Ammon's horn (tissue), 1 donor: Measurements from ENCODE around the gene NADK2.

Experiments
- DNase-seq: peaks from one replicate; pipeline ENCODE4 v3.0.0-alpha.2; 2016; ENCODE audit warnings: low spot score

Gene NADK2

DNA sequence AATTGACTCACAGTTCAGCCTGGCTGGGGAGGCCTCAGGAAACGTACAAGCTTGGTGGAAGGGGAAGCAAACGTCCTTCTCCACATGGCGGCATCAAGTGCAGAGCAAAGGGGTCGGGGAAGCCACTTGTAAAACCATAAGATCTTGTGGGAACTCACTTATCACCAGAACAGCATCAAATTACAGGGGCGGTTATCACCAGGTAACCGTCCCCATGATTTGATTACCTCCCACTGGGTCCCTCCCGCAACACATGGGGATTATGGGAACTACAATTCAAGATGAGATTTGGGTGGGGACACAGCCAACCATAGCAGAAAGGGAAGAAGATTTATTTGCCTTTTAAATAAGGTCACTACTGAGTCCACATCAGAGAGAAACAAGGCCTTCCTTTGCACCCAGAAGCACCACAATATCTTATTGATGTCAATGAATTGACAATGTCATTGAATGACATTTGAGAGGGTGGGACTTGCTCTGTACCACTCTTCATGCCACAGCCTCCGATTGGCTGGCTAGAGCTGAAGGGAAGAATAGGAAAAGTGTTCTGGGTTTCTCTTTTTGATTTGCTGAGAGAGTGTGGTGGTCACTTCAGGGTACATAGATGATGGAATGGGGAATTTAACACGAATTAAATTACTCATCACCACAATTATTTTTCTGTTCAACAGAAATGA lies 78.8 kb downstream of the NADK2 start:
- peak; percentile 72 for DNase-seq

DNA sequence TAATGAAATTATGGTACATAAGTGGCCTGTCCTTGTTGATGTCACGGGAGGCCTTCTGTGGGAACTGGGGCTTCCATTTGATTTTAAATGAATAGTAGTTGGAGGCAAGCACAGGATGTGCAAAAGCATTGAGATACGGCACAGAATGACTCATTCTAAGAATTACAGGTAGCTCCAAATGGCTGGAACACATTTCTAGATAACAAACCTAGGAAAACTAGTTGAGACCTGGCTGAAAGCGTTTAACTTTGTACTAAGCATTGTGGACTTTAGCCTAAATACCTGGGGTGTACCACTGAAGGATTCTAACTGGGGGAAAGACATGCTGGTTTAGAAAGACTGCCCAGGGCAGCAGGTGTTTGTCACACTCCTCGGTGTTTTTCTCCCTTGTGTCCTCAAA lies 80.4 kb downstream of the NADK2 start:
- DNase-seq = no peak

DNA sequence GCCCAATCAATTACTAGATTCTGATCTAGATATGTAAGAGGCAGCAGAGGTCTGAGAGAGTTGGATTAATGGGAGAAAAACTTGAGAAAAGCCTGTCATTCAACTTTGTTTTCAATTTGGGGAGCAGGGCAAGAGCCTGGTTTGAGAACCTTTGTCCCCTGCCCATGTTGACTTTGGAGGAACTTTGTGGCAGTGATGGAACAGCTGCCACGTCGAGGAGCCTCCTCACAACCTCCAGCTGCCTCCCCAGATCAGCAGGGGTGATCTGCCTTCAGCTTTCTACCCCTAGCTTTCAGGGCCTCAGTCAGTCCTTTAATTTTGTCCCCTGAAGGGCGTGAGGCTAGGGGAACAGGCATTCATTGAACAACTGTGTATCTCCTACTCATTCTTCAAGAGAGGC lies 81.1 kb downstream of the NADK2 start:
- DNase-seq = no peak

DNA sequence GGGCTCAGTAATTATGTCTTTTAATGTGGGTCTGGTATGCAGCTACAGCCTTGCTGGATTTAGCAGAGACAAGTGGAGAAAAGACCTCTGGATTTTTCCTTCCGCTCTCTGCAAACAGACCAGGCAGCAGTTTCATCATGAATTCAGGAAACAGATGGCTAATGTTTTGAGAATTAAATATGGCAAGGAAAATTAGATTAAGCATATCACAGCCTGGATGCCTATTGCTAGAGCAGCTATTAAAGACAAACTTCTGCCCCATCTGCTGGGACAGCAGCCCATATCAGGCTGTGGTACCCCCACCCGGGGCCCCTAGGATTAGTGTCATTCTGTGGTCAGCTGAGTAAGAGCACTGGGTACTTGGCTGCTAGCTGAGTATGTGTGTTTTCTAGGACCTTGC lies 83.6 kb downstream of the NADK2 start:
- DNase-seq = no peak

DNA sequence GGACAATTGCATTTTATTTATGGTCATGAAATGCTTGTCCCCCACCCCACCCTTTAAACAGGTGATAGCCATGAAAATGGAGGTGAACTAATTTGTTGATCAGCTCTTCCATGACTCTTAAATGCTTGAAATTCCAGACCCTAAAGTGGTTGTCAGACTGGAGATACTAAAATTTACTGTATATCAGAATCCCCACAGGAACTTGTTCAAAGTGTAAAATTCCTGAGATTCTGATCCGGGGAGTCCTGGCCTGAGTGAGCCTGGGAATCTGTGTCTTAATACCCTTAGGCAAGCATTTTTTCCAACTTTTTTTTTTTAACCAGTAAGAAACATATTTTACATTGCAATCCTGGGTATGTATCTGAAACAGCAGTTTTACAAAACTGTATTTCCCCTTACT lies 85.1 kb downstream of the NADK2 start:
- DNase-seq = no peak

DNA sequence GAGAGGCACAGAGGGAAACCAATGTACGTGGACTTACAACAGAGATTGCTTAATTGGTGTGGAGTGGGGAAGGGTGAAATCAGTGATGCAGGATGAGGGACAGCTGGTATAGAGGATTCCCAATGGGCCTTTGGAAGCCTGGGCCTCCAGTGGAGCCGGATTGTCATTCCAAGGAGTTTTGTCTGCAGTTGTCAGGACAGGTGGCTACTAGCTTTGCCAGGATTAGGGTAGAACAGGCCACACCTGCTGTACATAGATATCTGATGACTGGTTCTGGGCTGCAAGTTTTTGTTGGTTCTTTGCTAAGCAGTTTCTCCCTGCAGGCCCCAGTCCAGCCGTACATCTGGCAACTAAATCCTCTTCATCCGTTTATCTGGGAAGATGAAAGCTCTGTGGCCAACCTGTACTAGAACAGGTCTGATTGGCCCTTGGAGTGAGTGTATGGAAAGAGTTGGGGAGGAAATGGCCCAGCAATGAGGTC lies 85.6 kb downstream of the NADK2 start:
- no peak for DNase-seq

DNA sequence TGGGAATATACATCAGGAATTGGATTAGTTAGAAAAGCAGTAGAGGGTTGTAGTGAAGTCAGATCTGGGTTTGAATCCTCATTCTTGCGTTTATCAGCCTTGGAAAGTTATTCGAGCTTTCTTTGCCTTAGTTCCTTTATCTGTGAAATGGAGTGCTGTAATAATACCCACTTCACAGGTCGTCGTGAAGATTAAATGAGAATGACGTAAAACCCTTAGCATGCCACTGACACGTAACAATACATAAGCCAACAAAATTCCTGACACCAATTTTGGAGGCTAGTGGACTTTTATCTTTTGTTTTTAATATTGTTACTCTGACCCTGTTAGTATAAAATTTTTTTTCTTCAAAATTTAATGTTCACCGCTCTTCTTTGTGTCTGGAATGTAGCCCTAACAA lies 86.4 kb downstream of the NADK2 start:
- no peak for DNase-seq

DNA sequence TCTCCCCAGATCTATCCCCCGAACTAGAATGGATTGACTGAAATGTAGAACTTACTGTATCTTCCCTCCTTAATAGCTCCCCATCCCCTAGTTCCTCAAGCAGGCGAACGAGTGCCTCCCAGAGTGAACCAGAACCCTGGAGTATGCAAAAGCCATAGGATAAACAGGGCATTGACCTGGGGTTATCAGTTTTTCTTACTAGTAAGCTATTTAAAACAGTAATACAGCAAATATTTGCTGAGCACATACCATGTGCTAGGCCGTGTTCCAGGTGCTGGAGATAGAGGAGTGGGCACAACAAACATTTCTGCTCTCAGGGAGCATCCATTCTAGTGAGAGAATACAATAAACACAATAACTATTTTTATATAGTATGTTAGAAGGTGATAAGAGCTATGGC lies 88.0 kb downstream of the NADK2 start:
- DNase-seq = no peak

DNA sequence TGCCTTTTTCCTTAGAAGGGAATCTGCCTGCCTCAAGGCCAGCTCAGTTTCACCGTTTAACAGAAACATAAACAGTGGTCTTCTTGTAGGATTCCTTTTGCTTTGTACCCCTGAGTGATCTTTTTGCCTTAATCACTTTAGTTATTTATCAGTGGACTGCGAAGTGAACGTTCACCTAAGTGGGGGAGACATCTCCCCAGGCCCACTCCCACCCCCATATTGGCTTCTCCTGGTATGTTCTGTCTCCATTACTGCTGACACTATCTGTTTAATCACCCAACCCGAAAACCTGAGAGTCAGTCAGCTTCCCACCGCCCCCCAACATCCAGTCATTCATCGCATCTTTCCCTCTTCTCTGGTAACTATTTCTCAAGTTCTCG lies 88.4 kb downstream of the NADK2 start:
- DNase-seq = no peak

DNA sequence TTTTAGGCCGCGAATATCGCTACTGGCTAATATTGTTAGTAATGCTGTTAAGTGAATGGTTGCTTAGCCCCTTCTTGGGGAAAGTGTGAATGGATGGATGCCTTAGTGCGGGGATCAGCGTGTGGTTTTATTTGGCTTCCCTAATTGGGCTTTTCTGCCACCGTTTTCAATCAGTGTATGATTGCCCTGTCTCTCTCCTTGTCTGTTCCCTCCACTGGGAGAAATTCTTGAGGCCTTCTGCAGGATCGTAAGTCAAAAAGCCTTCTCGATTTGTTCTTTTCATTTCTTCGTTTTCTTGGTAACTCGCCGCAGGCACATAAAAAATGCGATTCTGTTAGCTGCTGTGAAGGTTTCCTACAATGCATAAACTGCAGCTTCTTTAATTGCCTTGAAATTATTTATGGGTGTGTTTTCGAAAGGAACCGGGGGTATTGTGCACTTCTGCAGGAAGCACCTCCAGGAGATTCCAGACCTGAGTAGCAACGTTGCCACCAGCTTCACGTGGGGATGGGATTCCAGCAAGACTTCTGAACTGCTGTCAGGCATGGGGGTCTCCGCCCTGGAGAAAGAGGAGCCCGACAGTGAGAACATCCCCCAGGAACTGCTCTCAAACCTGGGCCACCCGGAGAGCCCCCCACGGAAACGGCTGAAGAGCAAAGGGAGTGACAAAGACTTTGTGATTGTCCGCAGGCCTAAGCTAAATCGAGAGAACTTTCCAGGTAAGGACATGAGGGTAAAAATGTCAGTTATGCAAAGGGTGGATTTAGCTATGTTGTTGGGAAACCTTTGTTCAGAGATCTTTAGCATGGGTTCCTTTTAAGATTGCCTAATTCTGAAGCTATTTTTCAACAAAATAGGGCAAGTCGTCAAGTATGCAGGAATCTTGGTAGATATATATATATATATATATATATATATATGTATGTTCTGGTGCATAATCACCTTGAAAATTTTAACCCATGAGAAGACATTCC lies 89.1 kb downstream of the NADK2 start:
- no peak for DNase-seq

DNA sequence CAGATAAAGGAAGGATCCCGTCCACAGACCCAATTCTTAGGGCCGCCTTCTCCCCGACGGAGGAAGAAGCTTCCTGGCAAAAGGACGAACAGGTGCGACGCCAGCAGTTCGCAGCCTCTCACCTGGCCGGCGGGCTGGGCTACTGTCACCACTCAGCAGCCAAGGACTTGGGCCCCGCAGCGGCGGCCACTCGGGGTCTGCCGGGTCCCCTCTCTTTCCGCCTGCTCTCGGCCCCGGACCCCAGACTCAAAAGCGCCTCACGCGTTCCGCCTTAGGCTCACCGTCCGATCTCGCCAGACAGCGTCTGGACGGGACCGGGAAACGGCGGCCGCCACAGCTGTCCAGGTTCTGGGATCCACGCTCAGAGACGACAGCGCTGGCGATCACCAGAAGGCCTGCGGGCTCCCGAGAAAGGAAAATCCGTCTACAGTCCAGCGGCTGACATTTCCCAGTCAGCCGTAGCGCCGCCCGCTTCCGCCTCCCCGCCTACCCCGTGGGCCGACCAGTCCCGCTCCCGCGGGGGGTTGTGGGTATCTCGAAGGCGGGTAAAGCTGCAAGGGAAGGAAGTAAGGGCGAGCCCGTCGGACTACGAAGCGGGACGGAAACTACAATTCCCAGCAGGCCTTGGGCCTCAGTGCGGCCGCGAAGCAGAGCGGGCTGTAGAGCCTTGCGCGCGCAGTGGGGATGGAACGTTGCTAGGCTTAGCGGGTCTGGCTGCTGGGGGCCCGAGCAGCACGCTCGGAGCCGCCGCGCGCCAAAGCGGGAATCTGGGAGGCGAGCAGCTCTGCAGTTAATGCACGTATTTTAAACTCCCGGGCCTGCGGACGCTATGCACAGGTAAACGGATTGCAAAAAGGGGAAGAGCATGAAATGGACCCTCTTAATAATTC lies 90.0 kb downstream of the NADK2 start, which contains the start of the genes LMBRD2 and SKP2:
Gene LMBRD2 (minus strand): TSS at position 454 of the 890 bp plus-strand sequence. CDS start 8,538 bp downstream, outside the sequence.
Gene SKP2 (plus strand): TSS at position 678 of the 890 bp plus-strand sequence. CDS start 152 bp downstream, at position 830.
- DNase-seq = peak; percentile 99

DNA sequence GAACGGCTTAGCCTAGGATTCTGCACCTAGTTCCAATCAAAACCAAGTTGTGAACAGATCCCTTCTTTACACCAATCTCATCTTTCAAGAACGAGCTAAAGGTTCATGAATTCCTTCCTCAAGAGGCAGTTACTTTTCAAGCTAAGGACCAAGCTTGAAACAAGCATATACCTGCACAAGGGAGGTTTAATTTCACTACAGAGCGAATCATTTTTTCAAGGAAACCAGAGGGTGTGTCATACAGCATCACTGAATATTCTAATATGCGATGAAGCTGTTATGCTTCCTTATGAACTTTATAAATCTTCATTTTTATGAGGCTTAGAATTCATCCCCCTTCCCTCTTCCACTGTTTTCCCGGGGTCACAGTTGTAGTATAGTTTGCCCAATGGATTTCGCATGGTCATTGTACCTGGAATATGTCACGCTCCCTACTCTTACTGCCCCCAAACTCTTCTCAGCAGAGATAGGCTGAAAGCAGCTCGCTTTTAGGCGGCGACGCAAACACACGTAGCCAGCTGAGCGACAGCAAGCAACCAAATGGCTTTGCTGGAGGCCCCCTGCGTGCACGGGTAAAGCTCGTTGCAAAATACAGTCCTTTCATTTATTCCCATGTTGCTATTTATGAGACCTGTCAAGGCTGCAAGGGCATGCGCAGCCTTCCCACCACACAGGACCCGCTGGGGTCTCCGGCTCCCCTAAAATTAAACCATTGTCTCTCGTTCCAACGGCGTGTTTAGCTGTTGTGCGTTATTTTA lies 90.9 kb downstream of the NADK2 start:
- DNase-seq = peak; percentile 71

DNA sequence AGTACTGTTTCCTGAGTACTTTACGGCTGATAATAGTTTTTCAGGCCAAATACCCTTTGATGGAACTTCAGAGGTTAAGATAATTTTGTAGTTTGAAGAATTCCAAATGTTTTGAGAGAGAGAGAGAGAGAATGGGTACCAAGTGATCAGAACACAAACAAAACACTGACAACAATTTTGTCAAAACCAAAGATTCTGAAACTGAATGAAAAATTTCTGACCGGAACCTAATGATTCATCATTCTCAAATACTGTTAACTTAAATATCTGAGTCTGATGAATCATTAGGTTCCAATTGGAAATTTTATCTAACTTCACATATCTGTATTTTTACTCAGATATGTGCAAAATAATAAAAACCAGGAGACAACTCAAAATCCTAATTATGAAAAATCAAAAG lies 94.0 kb downstream of the NADK2 start:
- no peak for DNase-seq

DNA sequence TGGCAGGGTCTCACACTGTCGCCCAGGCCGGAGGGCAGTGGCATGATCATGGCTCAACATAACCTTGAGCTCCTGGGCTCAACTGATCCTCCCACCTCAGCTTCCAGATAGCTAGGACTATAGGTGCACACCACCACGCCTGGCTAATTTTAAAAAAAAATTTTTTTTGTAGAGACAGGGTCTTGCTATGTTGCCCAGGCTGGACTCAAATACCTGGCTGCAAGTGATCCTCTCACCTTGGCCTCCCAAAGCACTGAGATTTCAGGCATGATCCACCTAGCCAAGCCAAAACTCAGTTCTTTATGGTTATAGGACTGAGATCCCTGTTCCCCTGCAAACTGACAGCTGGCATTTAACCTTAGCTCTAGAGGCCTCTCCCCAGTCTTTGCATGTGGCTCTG lies 95.3 kb downstream of the NADK2 start:
- no peak for DNase-seq

DNA sequence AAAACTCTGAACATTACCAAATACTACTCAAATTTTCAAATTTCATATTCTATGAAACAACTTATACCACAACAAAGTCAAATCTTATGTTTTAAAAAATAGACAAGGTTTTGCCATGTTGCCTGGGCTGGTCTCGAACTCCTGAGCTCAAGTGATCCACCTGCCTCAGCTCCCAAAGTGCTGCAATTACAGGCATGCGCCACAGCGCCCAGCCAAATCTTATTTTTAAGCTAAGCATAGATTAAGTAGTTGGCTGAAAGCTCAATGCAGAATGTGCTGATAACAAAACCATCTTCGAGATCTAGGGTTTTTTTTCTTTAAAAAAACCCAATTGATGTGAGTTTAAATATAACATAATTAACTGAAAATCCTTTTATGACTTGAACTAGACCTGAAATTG lies 96.4 kb downstream of the NADK2 start:
- no peak for DNase-seq
